Fibroblast of villous mesenchyme (primary cell): Measurements from ENCODE around the gene ADARB2. TPM values are rescaled to one million over a fixed set of nuclear protein-coding genes. Genes with fewer than 3 reads are reported as not detected.
"Not testable (repeated sequence)": the region's sequence is repeated elsewhere in the genome, so short reads cannot be mapped to it uniquely, and the experiment has no call there.

ENCODE experiments used
- DNase-seq: peaks from one replicate; pipeline ENCODE4 v3.0.0-alpha.2; 2010; ENCODE audit warnings: low read depth
- H3K4me3 ChIP-seq: 2 replicates; pipeline ENCODE4 v1.5.1; 2011; ENCODE audit warnings: low read depth, mild to moderate bottlenecking, low read length
- CTCF ChIP-seq: IDR thresholded peaks from 2 replicates; pipeline ENCODE4 v1.5.1; 2012; ENCODE audit warnings: low read depth, mild to moderate bottlenecking, low read length; ENCODE audit not compliant: insufficient read depth
- total RNA-seq: library from RNA; depleted of rRNA; stranded (reverse); fragments of >200 nt; gene quantifications from 2 replicates; pipeline ENCODE4 v1.2.3, GENCODE V29; 2012

Gene ADARB2
- total RNA-seq, 1 donor, result not detected

GRCh38 chr10:1434912-1435692 is 302.2 kb downstream of the ADARB2 start:
- no peak for TF ChIP-seq CTCF
- H3K4me3 ChIP-seq, result no peak overlapping the region
- no peak for DNase-seq

GRCh38 chr10:1434202-1434601 is 303.1 kb downstream of the ADARB2 start:
- no peak for DNase-seq
- H3K4me3 ChIP-seq, result no peak overlapping the region
- TF ChIP-seq CTCF, result no peak

- DNase-seq, result no peak
- no peak overlapping the region for H3K4me3 ChIP-seq
- TF ChIP-seq CTCF, result no peak
These were observed 305.2 kb downstream of the ADARB2 start for GRCh38 chr10:1432161-1432560.

GRCh38 chr10:1431229-1431628 is 306.1 kb downstream of the ADARB2 start:
- no peak for DNase-seq
- no peak for TF ChIP-seq CTCF
- no peak overlapping the region for H3K4me3 ChIP-seq

DNA sequence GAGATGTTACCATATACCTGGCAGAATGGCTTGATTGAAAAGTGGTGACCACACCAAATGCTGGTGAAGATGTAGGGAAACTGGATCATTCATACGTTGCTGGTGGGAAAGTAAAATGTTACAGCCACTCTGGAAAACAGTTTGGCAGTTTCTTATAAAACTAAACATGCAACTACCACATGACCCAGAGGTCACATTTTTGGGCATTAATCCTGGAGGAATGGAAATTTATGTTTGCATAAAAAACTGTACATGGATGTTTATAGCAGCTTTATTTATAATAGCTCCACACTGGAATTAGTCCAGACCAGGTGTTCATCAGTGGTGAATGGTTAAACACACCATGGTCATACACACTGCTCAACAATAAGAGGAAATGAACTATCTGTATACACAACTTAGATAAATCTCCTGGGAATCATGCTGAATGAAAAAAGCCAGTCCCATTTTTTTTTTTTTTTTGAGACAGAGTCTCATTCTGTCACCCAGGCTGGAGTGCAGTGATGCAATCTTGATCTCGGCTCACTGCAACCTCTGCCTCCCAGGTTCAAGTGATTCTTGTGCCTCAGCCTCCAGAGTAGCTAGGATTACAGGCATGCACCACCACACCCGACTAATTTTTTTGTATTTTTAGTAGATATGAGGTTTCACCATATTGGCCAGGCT is 309.7 kb downstream of the ADARB2 start:
- DNase-seq, H3K4me3 ChIP-seq: not testable (repeated sequence)

DNA sequence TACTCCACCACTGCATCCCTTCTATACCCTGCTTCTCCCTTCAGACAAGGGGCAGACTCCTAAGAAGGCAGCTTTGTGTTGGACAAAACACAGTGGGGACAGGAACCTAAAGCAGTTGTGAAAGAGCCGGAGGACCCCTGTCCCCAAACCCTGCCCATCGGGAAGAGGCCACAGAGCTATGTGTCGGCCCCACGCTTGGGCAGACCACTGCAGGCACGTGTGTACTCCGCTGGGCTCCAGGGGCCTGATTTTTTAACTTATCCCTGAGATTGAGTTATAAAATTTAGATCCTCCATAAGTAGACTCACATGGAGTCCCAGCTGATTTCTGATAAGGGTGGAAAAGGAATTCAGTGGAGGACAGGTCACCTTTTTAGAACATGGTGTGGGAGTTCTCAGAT is 310.5 kb downstream of the ADARB2 start:
- H3K4me3 ChIP-seq, result no peak overlapping the region
- no peak for DNase-seq
- no peak for TF ChIP-seq CTCF

GRCh38 chr10:1425879-1426278 is 311.4 kb downstream of the ADARB2 start:
- H3K4me3 ChIP-seq, result no peak overlapping the region
- TF ChIP-seq CTCF, result no peak
- no peak for DNase-seq
